Measurements from ENCODE around the gene KCNT2. TPM values are rescaled to one million over a fixed set of nuclear protein-coding genes. Genes with fewer than 3 reads are reported as not detected.

The KCNT2 gene
- total and polyA plus RNA-seq, 9 of the 15 experiments (the other 6 are each of a cell fraction or from before 2014, with no cell fraction given), result 0.13 to 0.73 (median 0.28) TPM

DNA sequence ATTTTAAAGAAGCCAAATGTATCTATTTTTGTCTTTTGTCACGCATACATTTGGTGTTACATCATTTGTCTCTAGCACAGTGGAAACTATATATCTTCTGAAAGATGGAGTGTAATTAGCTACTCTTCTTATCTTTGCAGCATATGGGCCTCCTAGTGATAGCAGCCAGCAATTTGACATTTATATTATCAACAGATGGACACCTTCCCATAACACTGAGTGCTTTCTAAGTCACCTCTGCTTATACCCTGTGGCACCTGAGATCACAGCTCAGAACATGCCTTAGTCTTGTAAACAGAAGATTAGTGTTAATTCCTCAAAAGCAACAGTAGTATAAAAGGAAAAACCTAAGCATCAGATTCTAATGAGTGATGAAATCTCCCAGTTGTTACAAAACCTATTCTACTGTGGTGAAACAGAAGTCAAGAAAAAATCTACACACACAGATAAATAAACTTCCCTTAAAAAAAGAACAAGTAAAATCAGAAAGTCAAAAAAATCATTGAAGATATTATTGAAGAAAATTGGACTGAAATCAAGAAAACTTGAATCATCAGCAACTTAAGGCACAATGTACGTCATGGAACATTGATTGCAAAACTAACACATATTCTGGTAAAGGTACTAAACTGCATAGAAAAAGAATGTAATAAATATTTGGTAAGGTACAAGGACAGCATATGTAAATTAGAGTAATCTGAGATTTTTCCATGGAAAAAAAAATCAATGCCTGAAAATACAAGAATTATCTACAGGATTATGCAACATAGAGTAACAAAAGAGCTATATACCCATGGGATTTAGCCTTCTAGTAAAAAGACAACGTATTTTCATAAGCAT is 61.7 kb downstream of the KCNT2 start (continued):
- TF ChIP-seq, protein P1, sequence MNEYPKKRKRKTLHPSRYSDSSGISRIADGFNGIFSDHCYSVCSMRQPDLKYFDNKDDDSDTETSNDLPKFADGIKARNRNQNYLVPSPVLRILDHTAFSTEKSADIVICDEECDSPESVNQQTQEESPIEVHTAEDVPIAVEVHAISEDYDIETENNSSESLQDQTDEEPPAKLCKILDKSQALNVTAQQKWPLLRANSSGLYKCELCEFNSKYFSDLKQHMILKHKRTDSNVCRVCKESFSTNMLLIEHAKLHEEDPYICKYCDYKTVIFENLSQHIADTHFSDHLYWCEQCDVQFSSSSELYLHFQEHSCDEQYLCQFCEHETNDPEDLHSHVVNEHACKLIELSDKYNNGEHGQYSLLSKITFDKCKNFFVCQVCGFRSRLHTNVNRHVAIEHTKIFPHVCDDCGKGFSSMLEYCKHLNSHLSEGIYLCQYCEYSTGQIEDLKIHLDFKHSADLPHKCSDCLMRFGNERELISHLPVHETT (CRISPR knock-in tag; conservative IDR thresholded peaks at IDR 0.05 in 1 of 2, IDR thresholded peaks at IDR 0.05 in 1 of 2), result 0 out of 4 replicates have a peak, but pooled peaks of 1 of the 2 experiments have one; percentile 30
- TF ChIP-seq, protein P2, sequence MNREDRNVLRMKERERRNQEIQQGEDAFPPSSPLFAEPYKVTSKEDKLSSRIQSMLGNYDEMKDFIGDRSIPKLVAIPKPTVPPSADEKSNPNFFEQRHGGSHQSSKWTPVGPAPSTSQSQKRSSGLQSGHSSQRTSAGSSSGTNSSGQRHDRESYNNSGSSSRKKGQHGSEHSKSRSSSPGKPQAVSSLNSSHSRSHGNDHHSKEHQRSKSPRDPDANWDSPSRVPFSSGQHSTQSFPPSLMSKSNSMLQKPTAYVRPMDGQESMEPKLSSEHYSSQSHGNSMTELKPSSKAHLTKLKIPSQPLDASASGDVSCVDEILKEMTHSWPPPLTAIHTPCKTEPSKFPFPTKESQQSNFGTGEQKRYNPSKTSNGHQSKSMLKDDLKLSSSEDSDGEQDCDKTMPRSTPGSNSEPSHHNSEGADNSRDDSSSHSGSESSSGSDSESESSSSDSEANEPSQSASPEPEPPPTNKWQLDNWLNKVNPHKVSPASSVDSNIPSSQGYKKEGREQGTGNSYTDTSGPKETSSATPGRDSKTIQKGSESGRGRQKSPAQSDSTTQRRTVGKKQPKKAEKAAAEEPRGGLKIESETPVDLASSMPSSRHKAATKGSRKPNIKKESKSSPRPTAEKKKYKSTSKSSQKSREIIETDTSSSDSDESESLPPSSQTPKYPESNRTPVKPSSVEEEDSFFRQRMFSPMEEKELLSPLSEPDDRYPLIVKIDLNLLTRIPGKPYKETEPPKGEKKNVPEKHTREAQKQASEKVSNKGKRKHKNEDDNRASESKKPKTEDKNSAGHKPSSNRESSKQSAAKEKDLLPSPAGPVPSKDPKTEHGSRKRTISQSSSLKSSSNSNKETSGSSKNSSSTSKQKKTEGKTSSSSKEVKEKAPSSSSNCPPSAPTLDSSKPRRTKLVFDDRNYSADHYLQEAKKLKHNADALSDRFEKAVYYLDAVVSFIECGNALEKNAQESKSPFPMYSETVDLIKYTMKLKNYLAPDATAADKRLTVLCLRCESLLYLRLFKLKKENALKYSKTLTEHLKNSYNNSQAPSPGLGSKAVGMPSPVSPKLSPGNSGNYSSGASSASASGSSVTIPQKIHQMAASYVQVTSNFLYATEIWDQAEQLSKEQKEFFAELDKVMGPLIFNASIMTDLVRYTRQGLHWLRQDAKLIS (CRISPR knock-in tag; IDR thresholded peaks at IDR 0.05), result no peak
- TF ChIP-seq ZC3H4 (CRISPR knock-in tag; IDR thresholded peaks at IDR 0.05; ENCODE audit: borderline replicate concordance) (no peak), ARID1B (IDR thresholded peaks at IDR 0.05) (peak; percentile 88), POLR2AphosphoS5 (IDR thresholded peaks at IDR 0.05; ENCODE audit: control insufficient read depth, insufficient read depth, low read depth, low read length) (peak; percentile 52; the same call in 1 of the 2 replicates), NR4A1 (CRISPR knock-in tag; IDR thresholded peaks at IDR 0.05) (no peak), NR4A1 (tag; IDR thresholded peaks at IDR 0.05) (no peak), RCOR1 (IDR thresholded peaks at IDR 0.05; ENCODE audit: borderline replicate concordance in 1 of 2, low read depth in 2 of 2, low read length in 2 of 2) (peak in 1 of 2 experiments; percentile 51; a peak in 1 of 4 replicates), DPF2 (IDR thresholded peaks at IDR 0.05) (peak; percentile 77)
- TF ChIP-seq, protein P3, sequence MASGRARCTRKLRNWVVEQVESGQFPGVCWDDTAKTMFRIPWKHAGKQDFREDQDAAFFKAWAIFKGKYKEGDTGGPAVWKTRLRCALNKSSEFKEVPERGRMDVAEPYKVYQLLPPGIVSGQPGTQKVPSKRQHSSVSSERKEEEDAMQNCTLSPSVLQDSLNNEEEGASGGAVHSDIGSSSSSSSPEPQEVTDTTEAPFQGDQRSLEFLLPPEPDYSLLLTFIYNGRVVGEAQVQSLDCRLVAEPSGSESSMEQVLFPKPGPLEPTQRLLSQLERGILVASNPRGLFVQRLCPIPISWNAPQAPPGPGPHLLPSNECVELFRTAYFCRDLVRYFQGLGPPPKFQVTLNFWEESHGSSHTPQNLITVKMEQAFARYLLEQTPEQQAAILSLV (tag; IDR thresholded peaks at IDR 0.05), result no peak
- TF ChIP-seq, protein P4, sequence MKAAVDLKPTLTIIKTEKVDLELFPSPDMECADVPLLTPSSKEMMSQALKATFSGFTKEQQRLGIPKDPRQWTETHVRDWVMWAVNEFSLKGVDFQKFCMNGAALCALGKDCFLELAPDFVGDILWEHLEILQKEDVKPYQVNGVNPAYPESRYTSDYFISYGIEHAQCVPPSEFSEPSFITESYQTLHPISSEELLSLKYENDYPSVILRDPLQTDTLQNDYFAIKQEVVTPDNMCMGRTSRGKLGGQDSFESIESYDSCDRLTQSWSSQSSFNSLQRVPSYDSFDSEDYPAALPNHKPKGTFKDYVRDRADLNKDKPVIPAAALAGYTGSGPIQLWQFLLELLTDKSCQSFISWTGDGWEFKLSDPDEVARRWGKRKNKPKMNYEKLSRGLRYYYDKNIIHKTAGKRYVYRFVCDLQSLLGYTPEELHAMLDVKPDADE (conservative IDR thresholded peaks at IDR 0.05; ENCODE audit: control insufficient read depth, low read depth, low read length), result no peak
- TF ChIP-seq, protein P5, sequence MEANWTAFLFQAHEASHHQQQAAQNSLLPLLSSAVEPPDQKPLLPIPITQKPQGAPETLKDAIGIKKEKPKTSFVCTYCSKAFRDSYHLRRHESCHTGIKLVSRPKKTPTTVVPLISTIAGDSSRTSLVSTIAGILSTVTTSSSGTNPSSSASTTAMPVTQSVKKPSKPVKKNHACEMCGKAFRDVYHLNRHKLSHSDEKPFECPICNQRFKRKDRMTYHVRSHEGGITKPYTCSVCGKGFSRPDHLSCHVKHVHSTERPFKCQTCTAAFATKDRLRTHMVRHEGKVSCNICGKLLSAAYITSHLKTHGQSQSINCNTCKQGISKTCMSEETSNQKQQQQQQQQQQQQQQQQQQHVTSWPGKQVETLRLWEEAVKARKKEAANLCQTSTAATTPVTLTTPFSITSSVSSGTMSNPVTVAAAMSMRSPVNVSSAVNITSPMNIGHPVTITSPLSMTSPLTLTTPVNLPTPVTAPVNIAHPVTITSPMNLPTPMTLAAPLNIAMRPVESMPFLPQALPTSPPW (CRISPR knock-in tag; IDR thresholded peaks at IDR 0.05), result no peak
